GM12878 (cell line): Measurements from ENCODE around the gene SYCP2. TPM values are rescaled to one million over a fixed set of nuclear protein-coding genes. Genes with fewer than 3 reads are reported as not detected.

Experiments
- EED ChIP-seq: sonication (generic); IDR thresholded peaks from 2 replicates; pipeline ENCODE4 v1.6.1; 2016; ENCODE audit warnings: antibody characterized with exemption, low read depth
- GATAD2B ChIP-seq: fragments of 450-650 bp; conservative IDR thresholded peaks from 2 replicates; pipeline ENCODE4 v1.6.1; 2017; ENCODE audit warnings: low read depth, mild to moderate bottlenecking, moderate library complexity
- MTA2 ChIP-seq: fragments of 450-650 bp; IDR thresholded peaks from 2 replicates; pipeline ENCODE4 v1.6.1; 2016; ENCODE audit warnings: low read depth, mild to moderate bottlenecking, moderate library complexity
- polyA plus RNA-seq, 11 experiments: library from polyadenylated mRNA; depleted of rRNA in 4 of 11; unstranded in 6 of 11; stranded (reverse) in 5 of 11; fragments of >200 nt; fragmentation: Nextera tagmentation in 4 of 11; fragmentation: Illumina TruSeq in 1 of 11; extraction: Ambion mirVana in 4 of 11; extraction: Trizol in 1 of 11; gene quantifications; 1 replicate in 1 of 11; 2 replicates in 10 of 11; pipeline versions ENCODE4 v1.2.1 to v1.2.3, GENCODE V29; 2011 to 2016; ENCODE audit warnings: inconsistent platforms in 2 of 11, missing spikeins in 2 of 11, low read depth in 1 of 11
- total RNA-seq, 4 experiments: library from RNA; depleted of rRNA in 3 of 4; stranded (reverse); fragments of >200 nt in 3 of 4; fragmentation: Illumina TruSeq in 1 of 4; extraction: Trizol in 1 of 4; gene quantifications; 2 replicates each; pipeline versions ENCODE4 v1.2.1 to v1.2.3, GENCODE V29; 2013 to 2021
- TF ChIP-seq, protein P1 (sequence below): fragments of 450-650 bp; IDR thresholded peaks from 2 replicates; pipeline ENCODE4 v1.6.1; 2016; ENCODE audit warnings: mild to moderate bottlenecking, moderate library complexity, borderline replicate concordance
- TF ChIP-seq, protein P2 (sequence below): fragments of 450-650 bp; IDR thresholded peaks from 2 replicates; pipeline ENCODE4 v1.6.1; 2017; ENCODE audit warnings: mild to moderate bottlenecking, moderate library complexity

Gene SYCP2
- total and polyA plus RNA-seq, 10 of the 15 experiments (the other 5 are each of a cell fraction or from before 2014, with no cell fraction given) = 0.01 to 0.18 (median 0.09) TPM; not detected in 2

DNA sequence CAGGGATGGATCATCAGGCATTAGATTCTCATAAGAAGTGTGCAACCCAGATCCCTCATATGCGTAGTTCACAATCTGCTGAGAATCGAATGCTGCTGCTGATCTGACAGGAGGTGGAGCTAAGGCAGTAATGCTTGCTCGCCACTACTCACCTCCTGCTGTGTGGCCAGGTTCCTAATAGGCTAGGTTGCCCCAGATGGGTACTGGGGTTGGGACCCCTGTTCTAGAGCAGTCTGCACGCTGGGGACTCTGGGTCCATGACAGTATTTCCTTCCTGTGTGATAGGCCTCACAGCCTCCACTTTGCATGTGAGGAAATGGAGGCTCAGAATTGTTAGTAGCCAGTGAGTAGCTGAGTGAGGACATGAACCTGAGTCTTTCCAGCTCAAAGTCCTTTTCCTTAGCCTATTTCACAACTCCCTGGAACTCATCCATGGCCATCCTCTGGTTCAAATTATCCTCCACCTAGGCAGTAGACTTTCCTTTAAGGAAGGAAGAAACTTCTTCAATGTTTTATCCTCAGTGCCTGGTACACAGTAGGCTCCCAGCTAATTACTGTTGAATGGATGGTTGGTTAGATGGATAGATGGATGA is 117.2 kb downstream of the SYCP2 start (continued):
- TF ChIP-seq, protein P1, sequence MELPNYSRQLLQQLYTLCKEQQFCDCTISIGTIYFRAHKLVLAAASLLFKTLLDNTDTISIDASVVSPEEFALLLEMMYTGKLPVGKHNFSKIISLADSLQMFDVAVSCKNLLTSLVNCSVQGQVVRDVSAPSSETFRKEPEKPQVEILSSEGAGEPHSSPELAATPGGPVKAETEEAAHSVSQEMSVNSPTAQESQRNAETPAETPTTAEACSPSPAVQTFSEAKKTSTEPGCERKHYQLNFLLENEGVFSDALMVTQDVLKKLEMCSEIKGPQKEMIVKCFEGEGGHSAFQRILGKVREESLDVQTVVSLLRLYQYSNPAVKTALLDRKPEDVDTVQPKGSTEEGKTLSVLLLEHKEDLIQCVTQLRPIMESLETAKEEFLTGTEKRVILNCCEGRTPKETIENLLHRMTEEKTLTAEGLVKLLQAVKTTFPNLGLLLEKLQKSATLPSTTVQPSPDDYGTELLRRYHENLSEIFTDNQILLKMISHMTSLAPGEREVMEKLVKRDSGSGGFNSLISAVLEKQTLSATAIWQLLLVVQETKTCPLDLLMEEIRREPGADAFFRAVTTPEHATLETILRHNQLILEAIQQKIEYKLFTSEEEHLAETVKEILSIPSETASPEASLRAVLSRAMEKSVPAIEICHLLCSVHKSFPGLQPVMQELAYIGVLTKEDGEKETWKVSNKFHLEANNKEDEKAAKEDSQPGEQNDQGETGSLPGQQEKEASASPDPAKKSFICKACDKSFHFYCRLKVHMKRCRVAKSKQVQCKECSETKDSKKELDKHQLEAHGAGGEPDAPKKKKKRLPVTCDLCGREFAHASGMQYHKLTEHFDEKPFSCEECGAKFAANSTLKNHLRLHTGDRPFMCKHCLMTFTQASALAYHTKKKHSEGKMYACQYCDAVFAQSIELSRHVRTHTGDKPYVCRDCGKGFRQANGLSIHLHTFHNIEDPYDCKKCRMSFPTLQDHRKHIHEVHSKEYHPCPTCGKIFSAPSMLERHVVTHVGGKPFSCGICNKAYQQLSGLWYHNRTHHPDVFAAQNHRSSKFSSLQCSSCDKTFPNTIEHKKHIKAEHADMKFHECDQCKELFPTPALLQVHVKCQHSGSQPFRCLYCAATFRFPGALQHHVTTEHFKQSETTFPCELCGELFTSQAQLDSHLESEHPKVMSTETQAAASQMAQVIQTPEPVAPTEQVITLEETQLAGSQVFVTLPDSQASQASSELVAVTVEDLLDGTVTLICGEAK = no peak
- TF ChIP-seq GATAD2B (no peak), MTA2 (no peak), EED (no peak)
- TF ChIP-seq, protein P2, sequence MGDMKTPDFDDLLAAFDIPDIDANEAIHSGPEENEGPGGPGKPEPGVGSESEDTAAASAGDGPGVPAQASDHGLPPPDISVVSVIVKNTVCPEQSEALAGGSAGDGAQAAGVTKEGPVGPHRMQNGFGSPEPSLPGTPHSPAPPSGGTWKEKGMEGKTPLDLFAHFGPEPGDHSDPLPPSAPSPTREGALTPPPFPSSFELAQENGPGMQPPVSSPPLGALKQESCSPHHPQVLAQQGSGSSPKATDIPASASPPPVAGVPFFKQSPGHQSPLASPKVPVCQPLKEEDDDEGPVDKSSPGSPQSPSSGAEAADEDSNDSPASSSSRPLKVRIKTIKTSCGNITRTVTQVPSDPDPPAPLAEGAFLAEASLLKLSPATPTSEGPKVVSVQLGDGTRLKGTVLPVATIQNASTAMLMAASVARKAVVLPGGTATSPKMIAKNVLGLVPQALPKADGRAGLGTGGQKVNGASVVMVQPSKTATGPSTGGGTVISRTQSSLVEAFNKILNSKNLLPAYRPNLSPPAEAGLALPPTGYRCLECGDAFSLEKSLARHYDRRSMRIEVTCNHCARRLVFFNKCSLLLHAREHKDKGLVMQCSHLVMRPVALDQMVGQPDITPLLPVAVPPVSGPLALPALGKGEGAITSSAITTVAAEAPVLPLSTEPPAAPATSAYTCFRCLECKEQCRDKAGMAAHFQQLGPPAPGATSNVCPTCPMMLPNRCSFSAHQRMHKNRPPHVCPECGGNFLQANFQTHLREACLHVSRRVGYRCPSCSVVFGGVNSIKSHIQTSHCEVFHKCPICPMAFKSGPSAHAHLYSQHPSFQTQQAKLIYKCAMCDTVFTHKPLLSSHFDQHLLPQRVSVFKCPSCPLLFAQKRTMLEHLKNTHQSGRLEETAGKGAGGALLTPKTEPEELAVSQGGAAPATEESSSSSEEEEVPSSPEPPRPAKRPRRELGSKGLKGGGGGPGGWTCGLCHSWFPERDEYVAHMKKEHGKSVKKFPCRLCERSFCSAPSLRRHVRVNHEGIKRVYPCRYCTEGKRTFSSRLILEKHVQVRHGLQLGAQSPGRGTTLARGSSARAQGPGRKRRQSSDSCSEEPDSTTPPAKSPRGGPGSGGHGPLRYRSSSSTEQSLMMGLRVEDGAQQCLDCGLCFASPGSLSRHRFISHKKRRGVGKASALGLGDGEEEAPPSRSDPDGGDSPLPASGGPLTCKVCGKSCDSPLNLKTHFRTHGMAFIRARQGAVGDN = no peak
